ENCODE data around the gene CNOT3.

DNA sequence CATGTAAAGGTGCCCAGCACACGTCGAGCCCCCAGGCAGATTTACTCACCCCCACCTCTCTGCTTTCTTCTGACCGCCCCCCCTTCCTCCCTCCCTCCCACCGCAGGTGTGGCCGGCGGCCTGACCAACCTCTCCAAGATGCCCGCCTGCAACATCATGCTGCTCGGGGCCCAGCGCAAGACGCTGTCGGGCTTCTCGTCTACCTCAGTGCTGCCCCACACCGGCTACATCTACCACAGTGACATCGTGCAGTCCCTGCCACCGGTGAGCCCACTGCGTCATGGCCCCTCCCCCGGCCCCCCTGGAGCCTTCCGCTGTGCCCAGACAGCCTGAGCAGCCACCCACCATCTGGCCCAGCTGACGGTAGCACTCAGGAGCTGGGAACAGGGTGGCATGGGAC is 13.2 kb upstream of the CNOT3 start:
- no peak for TF ChIP-seq GLI2 (tag by site-specific recombination; IDR thresholded peaks at IDR 0.05; ENCODE audit: borderline replicate concordance, low read depth)
- TF ChIP-seq ZNF707 (tag by site-specific recombination; IDR thresholded peaks at IDR 0.05): no peak
- TF ChIP-seq YY1 (tag by site-specific recombination; IDR thresholded peaks at IDR 0.05): no peak
- TF ChIP-seq, protein P1, sequence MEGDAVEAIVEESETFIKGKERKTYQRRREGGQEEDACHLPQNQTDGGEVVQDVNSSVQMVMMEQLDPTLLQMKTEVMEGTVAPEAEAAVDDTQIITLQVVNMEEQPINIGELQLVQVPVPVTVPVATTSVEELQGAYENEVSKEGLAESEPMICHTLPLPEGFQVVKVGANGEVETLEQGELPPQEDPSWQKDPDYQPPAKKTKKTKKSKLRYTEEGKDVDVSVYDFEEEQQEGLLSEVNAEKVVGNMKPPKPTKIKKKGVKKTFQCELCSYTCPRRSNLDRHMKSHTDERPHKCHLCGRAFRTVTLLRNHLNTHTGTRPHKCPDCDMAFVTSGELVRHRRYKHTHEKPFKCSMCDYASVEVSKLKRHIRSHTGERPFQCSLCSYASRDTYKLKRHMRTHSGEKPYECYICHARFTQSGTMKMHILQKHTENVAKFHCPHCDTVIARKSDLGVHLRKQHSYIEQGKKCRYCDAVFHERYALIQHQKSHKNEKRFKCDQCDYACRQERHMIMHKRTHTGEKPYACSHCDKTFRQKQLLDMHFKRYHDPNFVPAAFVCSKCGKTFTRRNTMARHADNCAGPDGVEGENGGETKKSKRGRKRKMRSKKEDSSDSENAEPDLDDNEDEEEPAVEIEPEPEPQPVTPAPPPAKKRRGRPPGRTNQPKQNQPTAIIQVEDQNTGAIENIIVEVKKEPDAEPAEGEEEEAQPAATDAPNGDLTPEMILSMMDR (tag by site-specific recombination; IDR thresholded peaks at IDR 0.05): no peak
- TF ChIP-seq KLF9 (tag by site-specific recombination; IDR thresholded peaks at IDR 0.05; ENCODE audit: low read depth): no peak
- TF ChIP-seq ZNF670 (tag by site-specific recombination; IDR thresholded peaks at IDR 0.05; ENCODE audit: low read depth): no peak
- no peak for TF ChIP-seq ZNF621 (tag by site-specific recombination; IDR thresholded peaks at IDR 0.05)
- no peak for TF ChIP-seq BCL11B (tag by site-specific recombination; IDR thresholded peaks at IDR 0.05; ENCODE audit: low read depth)
- no peak for TF ChIP-seq ZNF239 (tag by site-specific recombination; IDR thresholded peaks at IDR 0.05)
- TF ChIP-seq ZNF624 (tag by site-specific recombination; IDR thresholded peaks at IDR 0.05): no peak
- no peak for TF ChIP-seq ZNF302 (tag by site-specific recombination; IDR thresholded peaks at IDR 0.05; ENCODE audit: low read depth)
- no peak for TF ChIP-seq ZNF174 (tag by site-specific recombination; IDR thresholded peaks at IDR 0.05)
